Epithelial cell of proximal tubule (primary cell): ENCODE results near the gene CYB5R3. TPM values are rescaled to one million over a fixed set of nuclear protein-coding genes. Genes with fewer than 3 reads are reported as not detected.
"Not testable (repeated sequence)": the region's sequence is repeated elsewhere in the genome, so short reads cannot be mapped to it uniquely, and the experiment has no call there.

ENCODE experiments used
- DNase-seq: peaks from one replicate; pipeline ENCODE4 v3.0.0-alpha.2; 2011; ENCODE audit warnings: low read depth
- H3K4me3 ChIP-seq: 2 replicates; pipeline ENCODE4 v1.5.1; 2011; ENCODE audit warnings: low read depth, mild to moderate bottlenecking, low read length
- CTCF ChIP-seq: conservative IDR thresholded peaks from 2 replicates; pipeline ENCODE4 v1.5.1; 2012; ENCODE audit warnings: low read depth, mild to moderate bottlenecking, low read length
- total RNA-seq: library from RNA; depleted of rRNA; stranded (reverse); fragments of >200 nt; gene quantifications from 2 replicates; pipeline ENCODE4 v1.2.3, GENCODE V29; 2015

Gene CYB5R3
- total RNA-seq, 1 donor from 2014 or later = 122 TPM

- peak overlapping the region; percentile 71 for H3K4me3 ChIP-seq
- TF ChIP-seq CTCF = no peak
- no peak for DNase-seq
Observed at GRCh38 chr22:42613872-42614301, 35.3 kb downstream of the CYB5R3 start.

GRCh38 chr22:42612336-42612735 lies 36.9 kb downstream of the CYB5R3 start:
- no peak for TF ChIP-seq CTCF
- DNase-seq = no peak
- H3K4me3 ChIP-seq = peak overlapping the region; percentile 71

- TF ChIP-seq CTCF = no peak
- H3K4me3 ChIP-seq = no peak overlapping the region
- peak; percentile 84 for DNase-seq
Observed at GRCh38 chr22:42611051-42611450, 38.1 kb downstream of the CYB5R3 start.

GRCh38 chr22:42610186-42610585 lies 39.0 kb downstream of the CYB5R3 start:
- TF ChIP-seq CTCF = no peak
- DNase-seq = no peak
- no peak overlapping the region for H3K4me3 ChIP-seq

GRCh38 chr22:42608823-42609361 lies 40.3 kb downstream of the CYB5R3 start:
- H3K4me3 ChIP-seq = peak overlapping the region; percentile 5
- no peak for DNase-seq
- TF ChIP-seq CTCF = no peak

GRCh38 chr22:42608136-42608822 lies 40.9 kb downstream of the CYB5R3 start:
- DNase-seq = no peak
- no peak for TF ChIP-seq CTCF
- H3K4me3 ChIP-seq = peak overlapping the region; percentile 5

GRCh38 chr22:42607641-42608040 lies 41.6 kb downstream of the CYB5R3 start:
- not testable (repeated sequence) for DNase-seq, H3K4me3 ChIP-seq
